Measurements from ENCODE around the gene SPECC1. TPM values are rescaled to one million over a fixed set of nuclear protein-coding genes. Genes with fewer than 3 reads are reported as not detected.
"Not testable (repeated sequence)": the region's sequence is repeated elsewhere in the genome, so short reads cannot be mapped to it uniquely, and the experiment has no call there.

The SPECC1 gene
- total RNA-seq = 10 to 100 TPM; 53.5 to 78.3 TPM

- peak; percentile 80 for DNase-seq
- peak within 1 kb of the TSS; percentile 64 for H3K4me3 ChIP-seq
- no peaks in the 10 kb centered on the region for H3K36me3 ChIP-seq
- peaks cover 7% of the 10 kb centered on the region for H3K27me3 ChIP-seq
- TF ChIP-seq CTCF (IDR thresholded peaks at IDR 0.05) = peak; percentile 96
- peaks cover 4% of the 10 kb centered on the region for H3K4me1 ChIP-seq
- no peak within 1 kb of the TSS for H3K27ac ChIP-seq
- peak within 1 kb of the TSS; percentile 58 to 66 for H3K9ac ChIP-seq (ENCODE audit: low read depth in 2 of 2, low read length in 2 of 2)
- intact Hi-C loops (cut with DNase I) = no loop called here
- no peaks in the 10 kb centered on the region for H3K9me3 ChIP-seq
These were observed at the start of gene SPECC1 for GRCh38 chr17:20009302-20010098. Gene SPECC1, plus strand, starts transcription at chr17:20009359. Its CDS starts 87,293 bp downstream, at chr17:20096652.

- H3K9ac ChIP-seq (ENCODE audit: low read depth in 2 of 2, low read length in 2 of 2); intact Hi-C loops (cut with DNase I); DNase-seq; H3K27me3 ChIP-seq; H3K4me3 ChIP-seq; H3K36me3 ChIP-seq; H3K4me1 ChIP-seq; H3K9me3 ChIP-seq; H3K27ac ChIP-seq: not testable (repeated sequence)
These were observed 46.2 kb upstream of the SPECC1 start for GRCh38 chr17:19962954-19963353.

- Histone ChIP-seq H3K27ac (no peak overlapping the region), H3K36me3 (no peaks in the 10 kb centered on the region), H3K27me3 (no peaks in the 10 kb centered on the region), H3K4me3 (no peak overlapping the region), H3K9me3 (no peaks in the 10 kb centered on the region), H3K4me1 (peaks cover 4% of the 10 kb centered on the region), H3K9ac (ENCODE audit: low read depth in 2 of 2, low read length in 2 of 2) (no peak overlapping the region)
- no peak for DNase-seq
- intact Hi-C loops (cut with DNase I) = no loop called here
- TF ChIP-seq CTCF (IDR thresholded peaks at IDR 0.05) = no peak
These were observed 36.0 kb upstream of the SPECC1 start for GRCh38 chr17:19973156-19973555.

GRCh38 chr17:19975601-19976000 is 33.6 kb upstream of the SPECC1 start:
- Histone ChIP-seq H3K4me1 (peaks cover 4% of the 10 kb centered on the region), H3K27me3 (no peaks in the 10 kb centered on the region), H3K4me3 (no peak overlapping the region), H3K9me3 (no peaks in the 10 kb centered on the region), H3K27ac (no peak overlapping the region), H3K36me3 (no peaks in the 10 kb centered on the region), H3K9ac (ENCODE audit: low read depth in 2 of 2, low read length in 2 of 2) (no peak overlapping the region)
- TF ChIP-seq CTCF (IDR thresholded peaks at IDR 0.05) = no peak
- no peak for DNase-seq
- intact Hi-C loops (cut with DNase I) = no loop called here

GRCh38 chr17:19977293-19978208 is 31.6 kb upstream of the SPECC1 start, which contains the start of gene AKAP10:
Gene AKAP10, minus strand, starts transcription at chr17:19977828. Its CDS starts 149 bp downstream, at chr17:19977679.
- Histone ChIP-seq H3K9ac (ENCODE audit: low read depth in 2 of 2, low read length in 2 of 2) (peak within 1 kb of the TSS; percentile 76 to 95), H3K36me3 (no peaks in the 10 kb centered on the region), H3K27ac (peak within 1 kb of the TSS; percentile 89), H3K27me3 (no peaks in the 10 kb centered on the region), H3K9me3 (no peaks in the 10 kb centered on the region), H3K4me1 (peaks cover 4% of the 10 kb centered on the region), H3K4me3 (peak within 1 kb of the TSS; percentile 96)
- no peak for TF ChIP-seq CTCF (IDR thresholded peaks at IDR 0.05)
- peak; percentile 97 for DNase-seq
- intact Hi-C loops (cut with DNase I) = no loop called here
